ENCODE data around the gene C13orf46. TPM values are rescaled to one million over a fixed set of nuclear protein-coding genes. Genes with fewer than 3 reads are reported as not detected.

C13orf46 gene
- total and polyA plus RNA-seq, 2 of the 8 experiments (the other 6 are each of a cell fraction or from before 2014, with no cell fraction given), result 0.23 to 0.28 TPM

DNA sequence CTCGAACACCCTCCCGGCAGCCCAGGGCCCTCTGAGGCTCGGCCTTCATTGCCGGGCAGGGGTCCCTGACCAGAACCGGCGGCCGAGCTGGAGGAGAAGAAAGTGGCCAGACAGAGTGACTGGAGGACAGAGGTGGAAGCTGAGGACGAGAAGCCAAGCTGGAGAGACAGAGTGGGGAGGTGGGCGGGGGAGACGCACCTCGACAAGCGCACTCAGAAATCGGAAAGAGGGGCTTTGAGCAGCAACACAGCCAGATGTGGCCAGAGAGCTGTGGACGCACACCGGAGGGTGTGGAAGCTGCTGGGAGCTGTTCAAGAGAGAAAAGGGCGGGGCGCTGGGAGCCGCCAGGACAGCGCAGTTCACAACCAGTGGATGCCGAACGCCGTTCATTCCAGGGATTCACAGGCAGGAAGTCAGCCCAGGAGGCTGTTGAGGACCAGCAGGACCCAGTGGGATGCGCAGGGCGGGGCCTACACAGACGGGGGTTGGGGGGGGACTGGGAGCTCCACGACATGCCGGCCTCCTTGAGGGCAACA is 28.2 kb upstream of the C13orf46 start (continued):
- TF ChIP-seq HDAC2 (IDR thresholded peaks at IDR 0.05; ENCODE audit: borderline replicate concordance in 1 of 2, low read depth in 2 of 2, low read length in 2 of 2), result no peak

Data from H1 (cell line).